GM18519 (cell line): Measurements from ENCODE around the gene C19orf25.

ENCODE experiments used
- ATAC-seq: cut with Tn5 transposase; IDR thresholded peaks from one replicate; pipeline ENCODE4 v1.9.1; 2021; ENCODE audit warnings: mild to moderate bottlenecking, moderate library complexity; ENCODE audit not compliant: unreplicated experiment, low FRiP score

Gene C19orf25

GRCh38 chr19:1467490-1468273, 11.3 kb downstream of the C19orf25 start:
- no peak for ATAC-seq

GRCh38 chr19:1467215-1467489, 11.9 kb downstream of the C19orf25 start:
- no peak for ATAC-seq

GRCh38 chr19:1466461-1467214, 12.4 kb downstream of the C19orf25 start:
- no peak for ATAC-seq

- no peak for ATAC-seq
Measured at GRCh38 chr19:1466018-1466460, 13.0 kb downstream of the C19orf25 start.

- no peak for ATAC-seq
Measured at GRCh38 chr19:1465191-1466016, 13.6 kb downstream of the C19orf25 start.

GRCh38 chr19:1461862-1462261, 17.2 kb downstream of the C19orf25 start:
- no peak for ATAC-seq

GRCh38 chr19:1460033-1460995, 18.7 kb downstream of the C19orf25 start:
- ATAC-seq = no peak

- no peak for ATAC-seq
Measured at GRCh38 chr19:1459479-1459878, 19.5 kb downstream of the C19orf25 start.

- no peak for ATAC-seq
Measured at GRCh38 chr19:1457892-1458291, 21.1 kb downstream of the C19orf25 start.

GRCh38 chr19:1457031-1457739, 21.8 kb downstream of the C19orf25 start:
- no peak for ATAC-seq

- no peak for ATAC-seq
Measured at GRCh38 chr19:1456121-1456900, 22.7 kb downstream of the C19orf25 start.

GRCh38 chr19:1455336-1456120, 23.5 kb downstream of the C19orf25 start:
- no peak for ATAC-seq

GRCh38 chr19:1455002-1455335, 24.0 kb downstream of the C19orf25 start:
- ATAC-seq = no peak

- no peak for ATAC-seq
Measured at GRCh38 chr19:1453525-1454364, 25.3 kb downstream of the C19orf25 start.

- no peak for ATAC-seq
Measured at GRCh38 chr19:1452802-1453524, 26.1 kb downstream of the C19orf25 start.
